ENCODE results near the gene CIAPIN1.
"Not testable (repeated sequence)": the region's sequence is repeated elsewhere in the genome, so short reads cannot be mapped to it uniquely, and the experiment has no call there.

The CIAPIN1 gene

DNA sequence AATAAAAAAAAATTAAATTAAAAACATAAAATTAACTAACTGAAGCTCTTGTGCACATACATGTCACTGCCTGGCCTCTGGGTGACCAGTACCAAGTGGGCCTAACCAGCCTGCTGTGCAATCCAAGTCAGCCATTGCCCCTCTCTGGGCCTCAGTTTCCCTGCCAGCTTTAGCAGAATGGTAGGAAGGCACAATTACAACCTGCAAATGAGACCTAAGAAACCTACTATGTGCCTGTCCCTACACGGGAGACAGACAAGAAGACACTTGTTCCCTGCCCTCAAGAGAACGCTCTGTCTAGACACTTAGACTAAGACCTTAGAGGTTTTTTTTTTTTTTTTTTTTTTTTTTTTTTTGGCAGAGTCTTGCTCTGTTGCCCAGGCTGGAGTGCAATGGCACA is 1.7 kb downstream of the CIAPIN1 start:
- peaks cover 7% of the 10 kb centered on the region for H3K9me3 ChIP-seq
- TF ChIP-seq, protein P1, sequence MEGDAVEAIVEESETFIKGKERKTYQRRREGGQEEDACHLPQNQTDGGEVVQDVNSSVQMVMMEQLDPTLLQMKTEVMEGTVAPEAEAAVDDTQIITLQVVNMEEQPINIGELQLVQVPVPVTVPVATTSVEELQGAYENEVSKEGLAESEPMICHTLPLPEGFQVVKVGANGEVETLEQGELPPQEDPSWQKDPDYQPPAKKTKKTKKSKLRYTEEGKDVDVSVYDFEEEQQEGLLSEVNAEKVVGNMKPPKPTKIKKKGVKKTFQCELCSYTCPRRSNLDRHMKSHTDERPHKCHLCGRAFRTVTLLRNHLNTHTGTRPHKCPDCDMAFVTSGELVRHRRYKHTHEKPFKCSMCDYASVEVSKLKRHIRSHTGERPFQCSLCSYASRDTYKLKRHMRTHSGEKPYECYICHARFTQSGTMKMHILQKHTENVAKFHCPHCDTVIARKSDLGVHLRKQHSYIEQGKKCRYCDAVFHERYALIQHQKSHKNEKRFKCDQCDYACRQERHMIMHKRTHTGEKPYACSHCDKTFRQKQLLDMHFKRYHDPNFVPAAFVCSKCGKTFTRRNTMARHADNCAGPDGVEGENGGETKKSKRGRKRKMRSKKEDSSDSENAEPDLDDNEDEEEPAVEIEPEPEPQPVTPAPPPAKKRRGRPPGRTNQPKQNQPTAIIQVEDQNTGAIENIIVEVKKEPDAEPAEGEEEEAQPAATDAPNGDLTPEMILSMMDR (IDR thresholded peaks at IDR 0.05), result no peak
- no peaks in the 10 kb centered on the region for H3K36me3 ChIP-seq
- H3K27ac ChIP-seq, result no peak overlapping the region
- no peaks in the 10 kb centered on the region for H3K27me3 ChIP-seq
- no peak overlapping the region for H3K4me3 ChIP-seq (ENCODE audit: low read depth in 1 of 2, low read length in 1 of 2)
- peaks cover 17 to 22% of the 10 kb centered on the region in 2 experiments for H3K4me1 ChIP-seq (ENCODE audit: control insufficient read depth in 1 of 2, insufficient read depth in 1 of 2, low read depth in 1 of 2, low read length in 1 of 2)

DNA sequence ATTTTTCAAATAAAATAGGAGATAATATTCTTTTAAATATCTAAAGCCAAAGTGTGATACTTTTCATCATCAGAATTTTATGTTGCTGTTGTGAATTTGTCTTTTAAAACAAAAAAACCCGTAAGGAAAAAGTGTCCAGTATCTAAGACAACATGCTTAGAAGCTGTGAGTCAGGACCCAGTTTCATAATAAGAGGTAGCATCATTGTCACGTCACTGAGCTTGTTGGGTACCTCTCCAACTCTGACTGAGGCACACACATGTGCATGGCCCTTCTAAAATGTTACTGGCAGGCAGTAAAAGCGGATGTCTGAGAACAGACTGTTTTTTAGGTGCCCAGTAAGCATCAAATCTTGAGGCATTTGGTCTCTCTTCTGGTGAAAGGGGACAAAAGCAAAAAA is 2.5 kb downstream of the CIAPIN1 start:
- peaks cover 8% of the 10 kb centered on the region for H3K36me3 ChIP-seq
- peaks cover 12% of the 10 kb centered on the region for H3K9me3 ChIP-seq
- H3K4me1 ChIP-seq (ENCODE audit: control insufficient read depth in 1 of 2, insufficient read depth in 1 of 2, low read depth in 1 of 2, low read length in 1 of 2), result peaks cover 17 to 22% of the 10 kb centered on the region in 2 experiments
- TF ChIP-seq, protein P1 (IDR thresholded peaks at IDR 0.05), result no peak
- H3K27me3 ChIP-seq, result no peaks in the 10 kb centered on the region
- no peak overlapping the region for H3K27ac ChIP-seq
- H3K4me3 ChIP-seq (ENCODE audit: low read depth in 1 of 2, low read length in 1 of 2), result no peak overlapping the region

DNA sequence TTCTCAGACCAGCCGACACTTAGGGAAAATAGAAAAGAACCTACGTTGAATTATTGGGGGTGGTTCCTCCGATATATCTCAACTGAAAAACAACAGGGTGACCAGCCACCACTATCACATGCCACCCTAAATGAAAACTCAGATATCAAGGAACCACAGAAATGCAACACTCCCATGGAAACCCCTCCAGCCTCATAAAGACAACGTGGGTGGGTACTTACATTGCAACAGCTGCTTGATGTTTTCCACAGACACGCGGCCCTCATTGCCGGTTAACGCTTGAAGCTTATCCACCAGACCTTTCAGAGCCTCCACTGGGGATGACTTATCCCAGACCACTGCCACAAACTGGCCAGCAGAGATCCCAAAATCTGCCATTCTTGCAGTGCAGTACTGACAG is 6.6 kb downstream of the CIAPIN1 start:
- H3K4me3 ChIP-seq (ENCODE audit: low read depth in 1 of 2, low read length in 1 of 2); H3K27ac ChIP-seq; H3K27me3 ChIP-seq; H3K4me1 ChIP-seq (ENCODE audit: control insufficient read depth in 1 of 2, insufficient read depth in 1 of 2, low read depth in 1 of 2, low read length in 1 of 2): not testable (repeated sequence)
- Histone ChIP-seq H3K9me3 (peaks cover 20% of the 10 kb centered on the region), H3K36me3 (peaks cover 35% of the 10 kb centered on the region)

DNA sequence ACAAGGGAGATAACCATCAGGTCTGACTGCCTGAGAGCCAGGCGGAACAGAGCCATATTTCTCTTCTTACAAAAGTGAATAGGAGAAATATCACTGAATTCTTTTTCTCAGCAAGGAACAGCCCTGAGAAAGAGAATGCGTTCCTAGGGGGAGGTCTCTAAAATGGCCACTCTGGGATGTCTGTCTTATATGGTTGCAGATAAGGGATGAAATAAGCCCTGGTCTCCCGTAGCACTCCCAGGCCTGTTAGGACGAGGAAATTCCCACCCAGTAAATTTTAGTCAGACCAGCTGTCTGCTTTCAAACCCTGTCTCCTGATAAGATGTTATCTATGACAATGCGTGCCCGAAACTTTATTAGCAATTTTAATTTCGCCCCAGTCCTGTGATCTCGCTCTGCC is 7.2 kb downstream of the CIAPIN1 start:
- not testable (repeated sequence) for H3K27me3 ChIP-seq; H3K4me1 ChIP-seq (ENCODE audit: control insufficient read depth in 1 of 2, insufficient read depth in 1 of 2, low read depth in 1 of 2, low read length in 1 of 2); H3K4me3 ChIP-seq (ENCODE audit: low read depth in 1 of 2, low read length in 1 of 2); H3K27ac ChIP-seq
- H3K36me3 ChIP-seq, result peaks cover 41% of the 10 kb centered on the region
- peaks cover 20% of the 10 kb centered on the region for H3K9me3 ChIP-seq

DNA sequence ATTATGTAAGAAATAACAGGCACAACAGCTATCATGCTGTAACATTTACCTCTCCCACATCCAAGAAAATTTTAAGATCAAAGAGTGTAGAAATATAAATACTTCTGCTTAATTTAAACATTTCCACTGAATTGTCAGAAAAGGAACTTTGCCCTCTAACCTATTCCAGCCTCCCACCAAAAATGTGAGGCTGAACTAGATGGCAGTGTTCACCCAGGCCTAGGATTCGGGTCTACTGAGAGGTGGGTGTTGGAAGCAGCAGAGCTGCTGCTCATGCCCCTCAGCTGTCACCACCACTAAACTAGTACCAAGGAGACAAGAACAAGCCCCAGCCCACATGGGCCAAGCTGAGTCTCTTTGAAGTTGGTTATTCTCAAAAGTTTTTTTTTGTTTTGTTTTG is 11.3 kb downstream of the CIAPIN1 start:
- Histone ChIP-seq H3K36me3 (peaks cover 82% of the 10 kb centered on the region), H3K4me1 (ENCODE audit: control insufficient read depth in 1 of 2, insufficient read depth in 1 of 2, low read depth in 1 of 2, low read length in 1 of 2) (no peaks in the 10 kb centered on the region), H3K27ac (no peak overlapping the region), H3K9me3 (peaks cover 16% of the 10 kb centered on the region), H3K4me3 (ENCODE audit: low read depth in 1 of 2, low read length in 1 of 2) (no peak overlapping the region), H3K27me3 (no peaks in the 10 kb centered on the region)
- TF ChIP-seq, protein P1 (IDR thresholded peaks at IDR 0.05), result no peak

DNA sequence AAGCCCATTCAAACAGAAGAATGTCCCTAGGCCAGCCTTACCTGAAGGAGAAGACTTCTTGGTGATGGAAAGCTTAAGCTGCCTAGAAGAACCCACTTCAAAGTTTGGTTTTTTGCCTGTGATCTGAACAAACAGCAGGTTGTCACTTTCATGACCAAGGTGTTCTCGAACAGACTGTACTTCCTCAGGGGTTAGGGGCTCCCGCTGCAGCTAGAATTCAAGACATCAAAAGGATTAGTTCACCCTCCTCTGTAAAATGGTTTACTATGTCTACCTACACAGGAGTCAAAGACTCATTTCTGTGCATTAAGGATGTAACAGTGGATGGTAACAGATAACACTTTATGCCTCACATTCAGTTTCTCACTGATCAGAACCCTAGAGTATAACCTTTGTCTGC is 13.2 kb downstream of the CIAPIN1 start:
- Histone ChIP-seq H3K27ac (no peak overlapping the region), H3K4me3 (ENCODE audit: low read depth in 1 of 2, low read length in 1 of 2) (no peak overlapping the region)
- TF ChIP-seq, protein P1 (IDR thresholded peaks at IDR 0.05), result no peak

DNA sequence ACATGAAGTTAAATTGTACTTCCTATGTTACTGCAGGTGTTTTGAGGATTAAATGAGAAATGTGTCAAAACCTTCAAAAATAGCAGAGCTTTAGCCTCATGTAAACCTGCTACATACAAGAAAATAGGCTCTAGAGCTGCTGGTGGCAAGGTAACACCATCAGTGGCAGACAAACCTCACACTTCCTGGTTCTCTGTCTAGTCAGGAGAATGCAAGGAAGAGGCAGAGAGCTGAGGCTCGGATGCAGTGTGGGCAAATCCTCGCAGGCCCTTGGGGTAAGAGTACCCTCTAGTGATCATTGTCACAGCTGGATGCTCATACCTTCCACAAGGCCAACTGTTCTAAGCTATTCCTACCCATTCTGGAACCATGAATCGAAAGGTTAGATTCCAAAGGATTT is 14.2 kb downstream of the CIAPIN1 start:
- H3K4me1 ChIP-seq (ENCODE audit: control insufficient read depth in 1 of 2, insufficient read depth in 1 of 2, low read depth in 1 of 2, low read length in 1 of 2), result no peaks in the 10 kb centered on the region
- H3K27ac ChIP-seq, result no peak overlapping the region
- TF ChIP-seq, protein P1 (IDR thresholded peaks at IDR 0.05), result no peak
- H3K9me3 ChIP-seq, result no peaks in the 10 kb centered on the region
- H3K4me3 ChIP-seq (ENCODE audit: low read depth in 1 of 2, low read length in 1 of 2), result no peak overlapping the region
- H3K27me3 ChIP-seq, result no peaks in the 10 kb centered on the region
- peaks cover 88% of the 10 kb centered on the region for H3K36me3 ChIP-seq

More for the DNA sequence above, 13.2 kb downstream of the CIAPIN1 start:
- Histone ChIP-seq H3K27me3 (no peaks in the 10 kb centered on the region), H3K36me3 (peaks cover 84% of the 10 kb centered on the region), H3K4me1 (ENCODE audit: control insufficient read depth in 1 of 2, insufficient read depth in 1 of 2, low read depth in 1 of 2, low read length in 1 of 2) (no peaks in the 10 kb centered on the region), H3K9me3 (peaks cover under 1% of the 10 kb centered on the region)

Data from neutrophil (primary cell).